NCI-H510A (cell line): ENCODE measurements around the gene TMEM43.
"Not testable (repeated sequence)": the region's sequence is repeated elsewhere in the genome, so short reads cannot be mapped to it uniquely, and the experiment has no call there.

Experiments
- DNase-seq: peaks from one replicate; lab custom pipeline; 2025; lab: John Stamatoyannopoulos, UW

Gene TMEM43, protein sequence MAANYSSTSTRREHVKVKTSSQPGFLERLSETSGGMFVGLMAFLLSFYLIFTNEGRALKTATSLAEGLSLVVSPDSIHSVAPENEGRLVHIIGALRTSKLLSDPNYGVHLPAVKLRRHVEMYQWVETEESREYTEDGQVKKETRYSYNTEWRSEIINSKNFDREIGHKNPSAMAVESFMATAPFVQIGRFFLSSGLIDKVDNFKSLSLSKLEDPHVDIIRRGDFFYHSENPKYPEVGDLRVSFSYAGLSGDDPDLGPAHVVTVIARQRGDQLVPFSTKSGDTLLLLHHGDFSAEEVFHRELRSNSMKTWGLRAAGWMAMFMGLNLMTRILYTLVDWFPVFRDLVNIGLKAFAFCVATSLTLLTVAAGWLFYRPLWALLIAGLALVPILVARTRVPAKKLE

DNA sequence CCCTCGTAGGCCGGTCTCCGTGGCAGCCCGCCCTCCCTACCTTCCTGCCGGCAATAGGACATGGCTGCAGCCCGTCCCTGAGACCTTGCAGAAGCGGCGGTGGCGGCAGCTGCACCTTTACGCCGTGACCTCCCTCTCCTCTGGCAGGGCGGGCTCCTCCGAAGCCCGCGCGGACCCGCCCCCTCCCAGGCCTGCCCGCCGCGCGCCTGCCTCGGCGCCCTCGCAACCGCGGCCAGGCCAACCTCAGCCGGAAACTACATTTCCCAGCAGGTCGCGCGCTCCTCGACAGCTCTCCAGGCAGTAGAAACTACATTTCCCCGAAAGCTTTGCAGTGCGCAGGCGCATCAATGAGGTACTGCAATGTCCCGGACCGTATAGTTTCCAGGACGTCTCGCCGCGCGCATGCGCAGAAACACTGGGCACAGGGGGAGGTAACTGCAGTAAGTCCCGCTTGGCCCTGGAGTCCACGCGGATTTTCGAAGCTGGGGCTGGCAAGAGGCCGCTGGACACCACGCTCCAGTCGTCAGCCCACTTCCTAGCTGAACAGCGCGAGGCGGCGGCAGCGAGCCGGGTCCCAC lies at the start of gene TMEM43, which contains the start of gene CHCHD4:
Gene TMEM43, plus strand, starts transcription at position 438 of the 578 bp plus-strand sequence. CDS start 142 bp downstream, outside the sequence.
Gene CHCHD4, minus strand, starts transcription at position 256 of the 578 bp plus-strand sequence. Its CDS starts 194 bp downstream, at position 62.
- peak; percentile 83 for DNase-seq

DNA sequence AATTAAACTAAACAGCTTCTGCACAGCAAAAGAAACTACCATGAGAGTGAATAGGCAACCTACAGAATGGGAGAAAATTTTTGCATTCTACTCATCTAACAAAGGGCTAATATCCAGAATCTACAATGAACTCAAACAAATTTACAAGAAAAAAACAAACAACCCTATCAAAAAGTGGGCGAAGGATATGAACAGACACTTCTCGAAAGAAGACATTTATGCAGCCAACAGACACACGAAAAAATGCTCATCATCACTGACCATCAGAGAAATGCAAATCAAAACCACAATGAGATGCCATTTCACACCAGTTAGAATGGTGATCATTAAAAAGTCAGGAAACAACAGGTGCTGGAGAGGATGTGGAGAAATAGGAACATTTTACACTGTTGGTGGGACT lies 49.6 kb upstream of the TMEM43 start:
- not testable (repeated sequence) for DNase-seq

GRCh38 chr3:14077310-14077709 lies 47.5 kb upstream of the TMEM43 start:
- no peak for DNase-seq

- DNase-seq = no peak
Measured at GRCh38 chr3:14082108-14082657, 42.7 kb upstream of the TMEM43 start.

- not testable (repeated sequence) for DNase-seq
Measured at GRCh38 chr3:14087461-14087860, 37.4 kb upstream of the TMEM43 start.

- not testable (repeated sequence) for DNase-seq
Measured at GRCh38 chr3:14091959-14092358, 32.9 kb upstream of the TMEM43 start.

GRCh38 chr3:14092464-14092863 lies 32.4 kb upstream of the TMEM43 start:
- no peak for DNase-seq

- DNase-seq = no peak
Measured at GRCh38 chr3:14093831-14094230, 31.0 kb upstream of the TMEM43 start.

DNA sequence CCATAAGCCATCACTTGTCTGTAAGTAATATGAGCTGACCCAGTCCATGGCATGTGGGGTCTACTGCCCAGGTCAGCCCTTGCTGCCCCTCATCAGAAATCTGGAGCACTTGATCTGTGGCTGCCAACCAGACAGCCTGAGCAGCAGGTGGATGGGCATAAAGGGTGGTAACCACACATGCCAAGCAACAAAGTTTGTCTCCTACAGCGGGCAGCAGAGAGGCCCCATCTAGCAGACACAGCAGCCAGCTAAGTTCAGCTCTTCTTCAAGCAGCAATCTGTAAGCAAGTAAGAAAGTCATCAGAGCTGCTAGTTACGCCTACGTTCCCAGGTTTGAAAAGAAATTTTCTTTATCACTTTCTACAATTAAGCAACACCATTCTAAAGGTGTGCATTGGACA lies 28.1 kb upstream of the TMEM43 start:
- no peak for DNase-seq

DNA sequence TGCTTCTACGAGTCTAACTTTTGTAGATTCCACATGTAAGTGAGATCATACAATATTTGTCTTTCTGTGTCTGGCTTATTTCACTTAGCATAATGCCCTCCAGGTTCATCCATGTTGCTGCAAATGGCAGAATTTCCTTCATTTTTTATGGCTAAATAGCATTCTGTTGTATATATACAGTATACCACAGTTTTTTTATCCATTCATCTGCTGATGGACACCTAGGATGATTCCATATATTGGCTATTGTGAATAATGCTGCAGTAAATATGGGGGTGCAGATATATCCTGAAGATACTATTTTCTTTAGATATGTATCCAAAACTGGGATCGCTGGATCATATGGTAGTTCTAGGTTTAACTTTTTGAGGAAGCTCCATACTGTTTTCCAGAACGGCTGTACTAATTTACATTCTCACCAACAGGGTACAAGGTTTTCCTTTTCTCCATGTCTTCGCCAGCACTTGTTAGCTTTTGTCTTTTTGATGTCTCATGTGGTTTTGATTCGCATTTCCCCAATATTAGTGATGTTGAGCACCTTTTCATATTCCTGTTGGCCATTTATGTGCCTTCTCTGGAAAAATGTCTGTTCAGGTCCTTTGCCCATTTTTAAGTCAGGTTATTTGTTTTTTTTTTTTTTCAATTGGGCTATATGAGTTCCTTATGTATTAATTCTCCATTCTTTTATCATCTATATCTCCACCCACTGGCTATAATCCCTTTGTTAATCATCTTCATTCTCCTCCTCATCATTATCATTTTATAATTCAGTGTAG lies 27.0 kb upstream of the TMEM43 start:
- no peak for DNase-seq

DNA sequence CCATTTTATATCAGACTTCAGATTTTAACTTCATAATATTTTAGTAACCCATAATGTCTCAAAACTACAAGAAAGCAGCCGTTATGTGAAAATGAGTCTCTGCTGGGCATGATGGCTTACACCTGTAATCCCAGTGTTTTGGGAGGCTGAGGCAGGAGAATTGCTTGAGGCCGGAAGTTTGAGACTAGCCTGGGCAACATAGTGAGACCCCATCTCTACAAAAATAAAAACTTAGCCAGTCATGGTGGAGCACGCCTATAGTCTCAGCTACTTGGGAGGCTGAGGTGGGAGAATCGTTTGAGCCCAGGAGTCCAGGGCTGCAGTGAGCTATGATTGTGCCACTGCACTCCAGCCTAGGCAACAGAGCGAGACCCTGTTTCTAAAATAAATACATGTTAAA lies 15.0 kb upstream of the TMEM43 start:
- DNase-seq = not testable (repeated sequence)

- DNase-seq = no peak
Measured at GRCh38 chr3:14110699-14111098, 14.2 kb upstream of the TMEM43 start.

GRCh38 chr3:14113965-14114635 lies 10.8 kb upstream of the TMEM43 start:
- DNase-seq = no peak

GRCh38 chr3:14117468-14118399 lies 7.1 kb upstream of the TMEM43 start:
- DNase-seq = no peak

DNA sequence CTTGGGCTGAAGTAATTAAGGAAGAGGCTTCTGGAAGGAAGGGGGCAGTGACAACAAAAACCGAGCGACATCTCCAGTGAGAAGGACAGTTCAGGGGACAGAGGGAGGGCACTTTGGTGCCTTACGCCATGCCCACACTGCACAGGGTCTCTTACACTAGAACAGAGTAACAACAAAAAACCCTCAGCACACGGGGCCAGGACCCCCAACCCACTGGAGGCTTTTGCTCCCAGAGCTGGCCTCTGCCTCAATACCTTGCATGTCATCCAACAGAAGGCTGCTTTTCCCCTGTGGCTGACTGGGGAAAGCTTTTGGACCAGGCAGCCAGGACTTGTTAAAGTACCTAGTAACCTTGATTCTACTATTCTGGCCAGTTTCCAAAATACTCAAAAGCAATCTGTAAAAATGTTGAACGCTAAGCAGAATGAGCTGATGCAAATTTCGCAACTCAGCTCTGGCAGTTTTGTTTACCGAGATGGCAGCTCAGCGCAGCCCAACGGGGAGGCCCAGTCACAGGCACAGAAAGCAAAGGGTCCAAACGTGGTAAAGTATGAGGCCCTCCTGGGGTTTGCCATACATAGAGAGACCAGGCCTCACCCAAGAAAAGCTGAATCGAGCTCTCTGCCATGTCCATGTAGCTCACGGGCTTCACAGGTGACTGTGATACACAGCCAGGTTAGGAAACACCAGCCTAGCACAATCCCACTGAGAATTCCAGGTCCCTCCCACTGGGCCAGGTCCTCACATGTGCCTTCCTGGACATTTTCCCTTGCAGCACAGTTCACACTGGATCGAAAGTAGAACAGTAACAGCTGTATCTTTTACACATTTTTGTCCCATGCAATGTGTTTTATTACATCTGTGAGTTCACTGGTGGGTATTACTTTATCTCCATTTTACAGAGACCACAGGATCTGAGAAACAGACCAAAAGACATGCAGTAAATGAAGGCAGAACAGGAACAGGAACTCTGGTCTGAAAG lies 6.2 kb upstream of the TMEM43 start:
- DNase-seq = no peak

DNA sequence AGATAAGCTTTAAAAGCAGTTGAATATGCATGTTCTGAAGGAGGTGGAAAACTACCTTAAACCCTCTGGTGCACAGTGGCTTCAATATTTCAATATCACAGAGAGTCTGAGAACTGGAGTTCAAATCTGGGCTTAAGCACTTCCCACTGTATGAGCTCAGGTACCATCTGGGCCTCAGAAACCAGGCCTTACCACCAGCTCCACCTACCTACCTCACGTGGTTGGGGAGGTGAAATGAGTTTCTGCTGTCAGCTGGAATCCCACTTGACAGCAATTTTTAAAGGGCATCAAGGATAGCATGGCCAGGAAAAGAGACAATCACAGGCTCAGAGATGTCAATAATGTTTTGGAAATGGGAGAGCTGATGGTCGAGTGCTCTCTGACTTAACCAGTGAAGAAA lies 5.2 kb upstream of the TMEM43 start:
- no peak for DNase-seq

- no peak for DNase-seq
Measured at GRCh38 chr3:14120111-14120920, 4.5 kb upstream of the TMEM43 start.

- not testable (repeated sequence) for DNase-seq
Measured at GRCh38 chr3:14120921-14121448, 3.9 kb upstream of the TMEM43 start.
